Ishikawa (cell line): ENCODE measurements around the gene PEPD.

Experiments used
- CEBPB ChIP-seq: IDR thresholded peaks from 2 replicates; pipeline ENCODE4 v1.6.1; 2012
- CREB1 ChIP-seq: IDR thresholded peaks from 2 replicates; pipeline ENCODE4 v1.6.1; 2012; ENCODE audit warnings: low read depth
- EGR1 ChIP-seq: IDR thresholded peaks from 2 replicates; pipeline ENCODE4 v1.6.1; 2012
- EP300 ChIP-seq: IDR thresholded peaks from 2 replicates; pipeline ENCODE4 v1.6.1; 2012; ENCODE audit warnings: borderline replicate concordance
- FOXM1 ChIP-seq: IDR thresholded peaks from 2 replicates; pipeline ENCODE4 v1.6.1; 2012; ENCODE audit warnings: low read depth, borderline replicate concordance
- MAX ChIP-seq: IDR thresholded peaks from 2 replicates; pipeline ENCODE4 v1.6.1; 2012
- NFIC ChIP-seq: IDR thresholded peaks from 2 replicates; pipeline ENCODE4 v1.6.1; 2012
- RAD21 ChIP-seq: IDR thresholded peaks from 2 replicates; pipeline ENCODE4 v1.6.1; 2012; ENCODE audit warnings: low read depth
- REST ChIP-seq: IDR thresholded peaks from 2 replicates; pipeline ENCODE4 v1.6.1; 2012; ENCODE audit warnings: low read depth, mild to moderate bottlenecking
- TAF1 ChIP-seq: IDR thresholded peaks from 2 replicates; pipeline ENCODE4 v1.6.1; 2012; ENCODE audit warnings: low read depth, mild to moderate bottlenecking
- TCF12 ChIP-seq: IDR thresholded peaks from 2 replicates; pipeline ENCODE4 v1.6.1; 2012; ENCODE audit warnings: low read depth
- TEAD4 ChIP-seq: IDR thresholded peaks from 2 replicates; pipeline ENCODE4 v1.6.1; 2012
- USF1 ChIP-seq: IDR thresholded peaks from 2 replicates; pipeline ENCODE4 v1.6.1; 2012
- YY1 ChIP-seq: IDR thresholded peaks from 2 replicates; pipeline ENCODE4 v1.6.1; 2012; ENCODE audit warnings: low read depth
- ZBTB7A ChIP-seq: IDR thresholded peaks from 2 replicates; pipeline ENCODE4 v1.6.1; 2012; ENCODE audit warnings: low read depth

PEPD gene

DNA sequence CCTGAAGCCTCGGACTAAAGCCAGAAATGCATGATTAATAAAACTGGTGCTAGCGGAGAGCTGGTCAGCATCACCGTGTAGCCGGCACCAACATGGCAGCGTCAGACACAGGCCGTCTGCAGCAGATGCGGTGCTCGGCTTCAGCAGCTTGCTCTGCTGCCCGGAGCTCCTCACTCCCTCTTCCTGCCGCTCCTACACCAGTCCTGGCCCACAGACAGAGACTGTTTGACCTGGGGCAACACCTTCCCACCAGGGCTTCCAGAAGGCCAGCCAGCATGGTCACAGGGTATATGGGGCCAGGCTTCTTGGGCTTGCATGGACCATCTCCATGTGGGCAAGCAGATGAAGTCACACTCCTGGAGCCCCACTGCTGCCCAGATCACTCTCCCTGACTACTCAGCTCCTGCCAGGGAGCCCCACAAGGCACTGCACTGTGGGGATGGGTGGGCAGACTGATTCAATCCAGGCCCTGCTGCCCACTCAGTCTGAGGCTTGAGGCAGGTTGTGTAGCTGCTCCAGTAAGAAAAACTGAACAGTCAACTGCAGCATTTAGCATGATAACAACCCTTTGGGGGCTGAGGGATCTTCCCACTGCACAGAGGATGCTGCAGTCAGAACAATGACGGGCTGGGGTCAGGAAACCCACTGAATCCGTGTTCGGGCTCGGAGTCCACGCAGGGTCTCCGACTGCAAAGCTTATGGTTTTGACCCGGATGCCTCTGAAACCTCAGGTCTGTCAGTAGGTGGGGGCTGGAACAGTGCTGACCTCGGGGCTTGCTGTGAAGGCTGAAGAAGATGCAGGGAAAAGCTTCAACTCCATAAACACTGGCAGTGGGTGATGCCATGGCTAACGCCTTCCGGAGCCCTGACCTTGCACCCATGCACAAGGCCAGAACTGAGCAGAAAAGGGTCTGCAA, 102.5 kb downstream of the PEPD start:
- no peak for TF ChIP-seq TCF12
- no peak for TF ChIP-seq ZBTB7A
- TF ChIP-seq RAD21 = no peak
- TF ChIP-seq CEBPB = no peak
- no peak for TF ChIP-seq YY1
- no peak for TF ChIP-seq USF1
- no peak for TF ChIP-seq CREB1
- TF ChIP-seq TAF1 = no peak
- no peak for TF ChIP-seq REST
- TF ChIP-seq NFIC = no peak
- TF ChIP-seq TEAD4 = no peak
- TF ChIP-seq EP300 = no peak
- TF ChIP-seq FOXM1 = no peak
- no peak for TF ChIP-seq MAX
- TF ChIP-seq EGR1 = no peak

DNA sequence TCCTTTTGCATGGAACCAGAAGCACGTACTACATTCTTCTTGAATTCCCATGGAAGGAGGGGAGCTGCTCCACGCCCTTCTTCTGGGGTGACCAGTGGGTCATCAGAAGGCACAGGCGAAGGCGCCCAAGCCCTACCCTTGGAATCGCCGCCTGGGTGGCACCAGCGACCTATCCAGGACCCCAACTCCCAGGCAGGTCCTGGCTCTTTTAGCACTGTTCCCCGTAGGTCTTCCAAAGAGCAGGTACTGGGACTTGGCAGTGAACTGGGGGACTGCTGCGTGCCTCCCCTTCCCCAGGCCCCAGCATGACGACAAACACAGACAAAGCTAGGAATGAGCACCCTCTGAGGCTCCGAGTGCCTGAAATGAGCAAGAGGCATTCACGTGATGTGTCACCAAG, 103.1 kb downstream of the PEPD start:
- TF ChIP-seq CREB1 (no peak), TAF1 (no peak), ZBTB7A (no peak), CEBPB (no peak), EP300 (no peak), FOXM1 (no peak), TCF12 (no peak), MAX (no peak), NFIC (no peak), TEAD4 (no peak), EGR1 (no peak), RAD21 (no peak), YY1 (no peak), USF1 (no peak), REST (no peak)

DNA sequence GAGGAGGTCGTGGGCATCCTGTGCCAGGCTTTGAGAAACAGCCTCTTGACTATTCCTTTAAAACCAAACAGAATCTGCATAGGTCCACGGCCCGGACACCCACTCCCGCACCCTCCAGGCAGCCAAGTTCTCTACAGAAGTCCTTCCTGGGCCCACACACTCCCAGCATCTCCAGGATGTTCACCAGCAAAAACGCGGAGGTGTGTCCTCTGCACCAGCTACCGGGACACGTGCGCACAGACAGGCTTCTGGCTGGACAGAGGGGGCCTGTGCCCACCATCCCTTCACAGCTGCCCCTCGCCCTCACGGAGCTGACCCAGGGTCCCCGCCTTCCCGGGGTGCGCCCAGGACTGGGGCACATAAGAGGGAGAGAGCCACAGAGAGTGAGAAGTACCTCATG, 103.8 kb downstream of the PEPD start:
- TF ChIP-seq EP300 = no peak
- no peak for TF ChIP-seq USF1
- TF ChIP-seq YY1 = no peak
- no peak for TF ChIP-seq CREB1
- TF ChIP-seq CEBPB = no peak
- TF ChIP-seq TAF1 = no peak
- no peak for TF ChIP-seq RAD21
- no peak for TF ChIP-seq REST
- no peak for TF ChIP-seq TCF12
- no peak for TF ChIP-seq EGR1
- no peak for TF ChIP-seq NFIC
- TF ChIP-seq FOXM1 = no peak
